DMS53 treated with DMSO at 0.1 percent for 48 hours (cell line): ENCODE data around the gene PCSK7.
A peak's percentile ranks its signal among the peaks of the same experiment; 100 is the strongest.

ENCODE experiments used
- DNase-seq: peaks from one replicate; lab custom pipeline; 2025; ENCODE audit not compliant: unreplicated experiment; lab: John Stamatoyannopoulos, UW

PCSK7 gene

DNA sequence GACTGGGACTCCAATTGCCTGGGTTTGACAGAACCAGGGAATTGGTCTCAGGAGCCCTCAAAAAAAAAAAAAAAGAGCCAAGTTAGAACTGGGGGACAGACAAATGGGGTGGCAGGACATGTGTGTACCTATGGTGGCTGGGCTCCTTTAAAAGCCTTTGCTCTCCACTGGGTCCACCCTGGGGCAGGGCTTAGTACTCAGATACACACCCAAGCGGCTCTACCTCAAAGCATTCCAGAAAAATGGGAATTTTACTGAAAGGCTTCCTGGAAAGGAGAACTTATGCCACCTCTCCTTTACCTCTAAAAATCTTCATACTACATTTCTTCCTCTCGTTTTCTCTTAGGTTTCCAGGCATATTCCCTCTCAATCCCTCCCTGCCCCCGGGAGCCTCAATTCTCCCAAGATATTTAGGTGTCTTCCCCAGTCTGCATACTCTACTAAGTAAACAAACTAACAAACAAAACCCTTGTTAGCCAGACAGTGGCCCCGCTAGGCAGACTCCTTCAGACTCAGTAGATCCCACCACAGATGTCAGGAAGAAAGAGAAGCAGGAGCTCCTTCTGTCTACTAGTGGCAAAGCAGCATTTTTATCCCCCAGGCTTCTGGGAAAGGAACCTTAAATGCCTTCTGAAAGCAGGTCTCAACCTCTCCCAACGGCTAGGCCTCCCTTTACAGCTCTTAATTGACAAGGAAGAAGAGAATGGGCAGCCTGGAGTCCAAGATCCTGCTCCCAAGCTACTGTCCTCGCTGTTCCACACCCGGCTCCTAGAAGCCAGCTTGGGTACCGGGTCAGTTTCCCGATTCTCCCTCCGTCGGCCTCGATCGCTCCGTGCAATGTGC lies 653 bp downstream of the PCSK7 start:
- DNase-seq, result no peak

DNA sequence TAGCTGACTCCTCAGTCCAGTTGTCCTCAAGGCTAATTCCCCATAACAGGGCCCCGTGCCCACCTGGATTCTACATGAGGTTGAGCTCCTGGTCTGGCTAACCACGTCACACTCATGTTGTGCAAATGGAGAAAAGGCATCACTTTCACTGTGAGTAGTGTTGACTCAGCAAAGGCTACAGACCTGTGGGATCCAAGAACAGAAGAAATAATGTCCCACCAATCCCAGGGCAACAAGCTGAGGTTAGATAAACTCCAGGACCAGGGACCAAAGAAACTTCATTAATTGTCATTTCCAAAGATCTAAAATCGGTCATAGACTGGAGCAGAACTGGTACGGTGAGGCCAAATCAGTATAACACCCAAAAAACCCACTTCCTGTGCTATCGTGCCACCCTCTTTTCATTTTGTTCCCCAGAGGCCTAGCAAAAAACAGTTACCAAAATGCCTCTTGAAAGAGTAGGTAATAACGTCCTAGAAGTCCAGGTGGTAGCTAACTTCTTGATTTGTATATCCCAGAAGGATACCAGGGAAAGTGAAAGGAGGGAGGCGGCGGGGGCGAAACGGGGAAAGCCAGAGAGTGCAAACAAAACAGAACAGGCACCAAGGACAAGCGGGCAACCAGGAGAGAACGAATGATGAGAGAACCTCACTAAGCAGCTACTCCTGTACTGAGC lies 1.4 kb downstream of the PCSK7 start:
- no peak for DNase-seq

DNA sequence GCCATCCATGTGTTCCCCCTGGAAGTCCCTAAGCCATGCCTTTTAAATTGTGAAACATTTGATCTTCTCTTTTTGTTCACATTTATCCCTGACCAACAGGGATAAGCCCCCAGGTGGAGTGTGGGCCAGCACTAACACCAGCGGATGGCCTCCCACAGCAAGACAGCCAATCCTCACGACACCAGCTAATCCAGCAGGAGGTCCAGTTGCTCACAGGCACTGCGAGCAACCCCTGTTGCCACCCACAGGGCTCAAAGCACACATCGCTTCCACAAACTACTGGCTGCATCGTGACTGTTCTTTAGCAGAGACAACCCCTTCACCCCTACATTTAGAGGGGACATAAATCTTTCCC lies 2.0 kb downstream of the PCSK7 start:
- DNase-seq, result no peak

DNA sequence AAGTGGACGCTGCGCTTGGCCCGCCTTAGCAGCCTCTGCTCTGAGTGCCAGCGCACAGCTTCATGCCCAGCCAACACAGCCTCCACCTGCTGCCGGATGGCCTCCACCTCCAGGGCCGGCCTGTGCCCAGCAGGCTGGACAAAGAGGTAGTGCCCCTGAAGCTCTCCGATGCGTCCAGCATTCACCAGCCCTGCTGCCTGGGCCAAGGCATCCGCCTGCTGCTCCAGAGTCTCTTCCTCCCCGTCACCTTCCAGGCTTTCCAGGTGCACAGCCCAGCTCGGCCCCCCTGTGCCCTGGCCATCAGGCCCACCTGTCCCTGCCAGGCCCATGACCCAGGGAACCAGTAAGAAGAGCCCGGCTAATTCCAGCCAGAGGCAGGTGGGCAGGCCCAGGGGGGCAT lies 2.5 kb downstream of the PCSK7 start:
- DNase-seq, result no peak

GRCh38 chr11:117228091-117228490 lies 3.8 kb downstream of the PCSK7 start:
- no peak for DNase-seq

DNA sequence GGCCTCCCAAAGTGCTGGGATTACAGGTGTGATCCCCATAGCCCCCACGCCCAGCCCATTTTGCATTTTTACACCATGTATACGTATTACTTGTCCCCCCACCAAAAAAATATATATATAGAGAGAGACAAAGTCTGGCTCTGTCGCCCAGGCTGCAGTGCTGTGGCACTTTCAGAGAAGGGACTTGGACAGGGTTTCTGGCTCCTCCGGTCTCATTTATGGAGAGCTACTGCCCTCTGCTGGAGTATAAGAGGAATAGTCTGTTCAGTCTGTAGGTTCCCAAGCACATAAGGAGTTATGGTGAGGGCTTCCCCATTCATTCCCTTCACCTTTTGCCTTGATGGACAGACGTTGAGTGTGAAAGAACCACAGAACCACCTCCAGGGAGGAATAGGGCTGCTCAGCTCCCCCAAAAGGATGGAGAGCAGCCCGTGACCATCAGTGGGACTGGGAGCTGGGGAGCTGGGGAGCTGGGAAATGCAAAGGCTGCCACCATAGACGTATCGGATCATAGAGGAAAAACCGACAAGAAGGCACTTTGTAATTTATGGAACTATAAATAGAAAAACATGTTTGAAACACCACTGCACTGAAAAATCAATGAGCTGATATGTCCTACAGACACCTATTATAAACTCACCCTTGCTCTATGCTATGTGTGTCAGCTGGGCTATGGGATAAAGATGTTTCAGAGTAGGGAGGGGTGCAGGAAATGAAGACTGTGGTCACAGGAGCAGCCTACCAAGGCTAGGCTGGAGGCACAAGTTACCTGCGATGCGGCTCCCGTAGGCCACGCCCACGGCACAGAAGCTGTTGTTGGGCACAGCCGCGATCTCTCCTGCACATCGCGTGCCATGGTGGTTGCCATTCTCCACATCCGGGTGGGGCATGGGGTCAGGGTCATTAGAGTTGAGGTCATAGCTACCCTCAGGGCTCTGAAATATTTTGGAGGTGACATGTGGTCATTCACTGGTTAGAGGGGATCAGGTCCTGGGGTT lies 5.2 kb downstream of the PCSK7 start:
- peak; percentile 92 for DNase-seq

- DNase-seq, result no peak
These were observed 6.2 kb downstream of the PCSK7 start for GRCh38 chr11:117225553-117226170.

DNA sequence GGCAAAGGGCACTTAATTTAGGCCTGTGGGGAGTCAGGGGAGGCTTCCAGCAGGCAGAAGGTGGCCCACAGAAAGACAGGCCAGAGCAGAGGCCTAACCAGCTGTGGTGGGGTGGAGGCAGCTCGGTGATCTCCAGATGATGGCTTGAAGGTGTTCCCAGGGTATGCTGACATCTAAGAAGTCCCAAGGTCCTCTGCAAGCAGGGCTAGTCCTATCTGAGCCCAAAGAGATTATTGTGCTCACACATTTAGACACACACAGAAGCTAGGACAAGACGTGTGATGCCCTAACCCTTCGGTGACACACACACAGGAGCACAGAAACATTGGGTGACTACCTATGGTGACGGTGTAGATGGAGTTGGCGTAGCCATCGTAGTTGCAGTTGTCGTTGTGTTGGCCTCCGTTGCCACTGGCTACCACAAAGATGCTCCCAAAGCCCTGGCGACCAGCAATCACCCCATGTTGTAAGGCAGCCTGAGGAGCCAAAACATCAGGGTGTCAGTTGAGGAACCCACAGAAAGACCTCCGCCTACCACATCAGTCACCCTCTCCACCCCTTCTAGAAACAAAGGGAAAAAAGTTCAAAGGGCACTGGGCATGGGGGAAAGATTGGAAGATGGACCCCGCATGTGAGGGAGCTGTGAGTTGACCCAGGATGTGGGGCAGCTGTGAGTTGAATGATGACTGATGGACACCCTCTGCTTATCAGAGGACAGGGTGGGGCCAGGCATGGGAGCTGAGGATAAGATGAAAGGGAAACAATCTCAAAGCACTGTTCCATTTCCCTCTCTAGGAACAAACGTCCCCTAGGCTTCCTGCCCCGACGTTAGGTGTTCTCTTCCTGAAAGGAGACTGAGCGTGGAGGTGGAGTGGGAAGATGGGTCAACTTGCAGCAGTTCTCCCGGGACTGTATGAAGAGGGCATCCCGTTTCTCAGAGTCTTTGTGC lies 7.9 kb downstream of the PCSK7 start:
- DNase-seq, result no peak

- no peak for DNase-seq
These were observed 8.7 kb downstream of the PCSK7 start for GRCh38 chr11:117222991-117223740.

DNA sequence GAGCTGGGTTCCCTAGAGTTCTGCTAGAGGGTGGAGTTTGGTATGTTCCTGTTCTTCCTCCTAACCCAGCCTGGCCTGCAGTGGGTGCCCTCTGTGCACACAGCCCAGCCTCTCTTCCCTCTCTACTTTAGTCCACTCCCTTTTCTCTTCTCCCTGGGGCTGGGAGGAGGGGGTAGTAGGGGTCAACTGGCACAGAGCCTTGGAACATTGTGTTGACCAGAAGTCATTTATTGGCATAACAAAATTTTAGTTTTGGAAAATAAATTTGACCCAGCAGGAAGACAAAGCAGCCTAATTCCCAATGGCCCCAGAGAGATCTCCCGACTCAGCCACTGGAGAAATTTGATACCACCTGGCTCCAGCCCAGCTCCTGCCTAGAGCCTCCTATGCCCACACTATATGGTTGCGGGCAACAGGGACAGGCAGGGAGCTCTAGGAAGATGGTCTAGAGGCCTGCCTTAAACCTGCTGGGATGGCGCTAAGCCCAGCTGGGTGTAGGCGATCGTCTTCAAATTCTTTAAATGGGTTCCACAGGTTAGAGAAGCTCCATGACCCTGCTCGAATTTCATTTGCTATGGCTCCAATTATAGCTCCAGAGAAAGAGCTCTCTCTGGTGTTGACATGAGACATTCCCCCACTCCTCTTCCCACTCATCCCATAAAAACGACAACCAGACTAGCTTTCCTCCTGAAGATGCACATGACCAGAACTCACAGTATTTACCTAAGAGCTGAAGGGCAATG lies 9.9 kb downstream of the PCSK7 start:
- DNase-seq, result peak; percentile 35

DNA sequence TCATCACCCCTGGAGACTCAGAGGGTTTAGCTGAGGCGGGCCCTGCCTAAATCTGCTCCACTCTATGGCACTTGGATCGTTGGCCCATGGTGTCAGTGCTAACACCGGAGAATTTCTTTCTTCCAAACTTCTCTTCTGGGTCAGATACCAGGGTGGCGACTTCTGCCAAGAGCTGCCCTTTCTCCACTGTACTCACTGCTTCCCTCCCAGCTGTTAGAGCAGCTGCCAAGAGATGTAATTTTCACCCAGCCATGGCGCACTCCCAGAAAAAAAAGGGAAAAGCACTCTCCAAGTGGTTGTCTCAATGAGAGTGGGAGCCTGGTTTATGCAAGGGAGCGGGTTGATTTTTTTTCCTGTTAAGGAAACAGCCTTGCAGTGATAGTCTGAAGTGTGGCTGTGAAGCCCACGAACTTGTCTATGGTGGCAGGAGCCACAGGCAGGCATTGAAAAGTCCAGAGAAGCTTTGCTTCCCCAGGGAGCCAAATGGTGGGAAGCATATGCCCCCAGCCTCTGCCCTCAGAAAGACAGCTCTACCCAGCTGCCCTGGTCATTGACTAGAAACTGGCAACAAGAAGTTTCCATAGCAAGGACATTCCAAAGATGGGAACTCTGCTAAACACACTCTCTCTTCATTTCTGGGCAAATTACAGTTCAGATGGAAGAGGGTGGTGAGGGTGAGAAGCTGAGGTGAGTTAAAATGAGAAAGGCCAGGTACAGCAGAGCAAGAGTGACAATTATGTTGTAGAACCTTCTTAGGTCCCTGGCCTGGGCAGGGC lies 10.7 kb downstream of the PCSK7 start:
- DNase-seq, result no peak

- no peak for DNase-seq
These were observed 11.3 kb downstream of the PCSK7 start for GRCh38 chr11:117220568-117220967.

- DNase-seq, result no peak
These were observed 11.9 kb downstream of the PCSK7 start for GRCh38 chr11:117219995-117220394.

DNA sequence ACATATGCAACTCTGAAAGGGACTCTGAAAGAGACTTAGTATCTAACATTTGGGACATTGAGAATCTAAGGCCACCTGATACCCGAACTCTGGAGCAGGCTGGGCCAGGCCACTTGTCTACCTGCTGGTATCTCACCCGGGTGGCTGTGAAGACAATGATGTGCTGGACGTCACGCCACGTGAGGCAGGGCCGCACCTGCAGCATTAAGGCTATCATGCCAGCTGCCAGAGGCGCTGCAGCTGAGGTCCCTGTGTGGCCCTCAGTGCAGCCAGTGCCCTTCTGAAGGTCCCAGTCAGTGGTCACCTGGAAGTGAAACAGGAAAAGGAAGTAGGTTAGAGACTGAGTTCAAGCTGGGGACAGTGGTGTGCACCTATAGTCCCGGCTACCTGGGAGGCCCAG lies 12.4 kb downstream of the PCSK7 start:
- DNase-seq, result no peak

DNA sequence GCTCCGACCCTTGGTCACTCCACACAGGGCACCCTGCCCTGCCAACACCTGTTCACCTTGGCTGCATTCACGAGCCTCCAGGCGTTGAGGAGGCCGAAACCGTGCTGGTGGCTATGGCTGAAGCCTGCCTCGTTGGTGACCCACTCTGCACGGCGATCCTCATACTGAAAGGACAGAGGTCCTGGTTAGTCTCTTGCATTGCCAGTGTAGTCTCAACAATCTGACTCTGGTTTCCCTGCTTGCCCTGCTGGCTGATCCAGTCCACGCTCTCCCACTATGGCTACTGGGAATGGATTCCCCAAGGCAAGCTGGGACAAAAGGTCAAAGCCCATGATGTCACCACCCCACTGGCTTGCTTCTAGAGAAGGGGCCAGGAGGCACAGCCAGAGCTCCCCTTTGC lies 12.9 kb downstream of the PCSK7 start:
- no peak for DNase-seq

DNA sequence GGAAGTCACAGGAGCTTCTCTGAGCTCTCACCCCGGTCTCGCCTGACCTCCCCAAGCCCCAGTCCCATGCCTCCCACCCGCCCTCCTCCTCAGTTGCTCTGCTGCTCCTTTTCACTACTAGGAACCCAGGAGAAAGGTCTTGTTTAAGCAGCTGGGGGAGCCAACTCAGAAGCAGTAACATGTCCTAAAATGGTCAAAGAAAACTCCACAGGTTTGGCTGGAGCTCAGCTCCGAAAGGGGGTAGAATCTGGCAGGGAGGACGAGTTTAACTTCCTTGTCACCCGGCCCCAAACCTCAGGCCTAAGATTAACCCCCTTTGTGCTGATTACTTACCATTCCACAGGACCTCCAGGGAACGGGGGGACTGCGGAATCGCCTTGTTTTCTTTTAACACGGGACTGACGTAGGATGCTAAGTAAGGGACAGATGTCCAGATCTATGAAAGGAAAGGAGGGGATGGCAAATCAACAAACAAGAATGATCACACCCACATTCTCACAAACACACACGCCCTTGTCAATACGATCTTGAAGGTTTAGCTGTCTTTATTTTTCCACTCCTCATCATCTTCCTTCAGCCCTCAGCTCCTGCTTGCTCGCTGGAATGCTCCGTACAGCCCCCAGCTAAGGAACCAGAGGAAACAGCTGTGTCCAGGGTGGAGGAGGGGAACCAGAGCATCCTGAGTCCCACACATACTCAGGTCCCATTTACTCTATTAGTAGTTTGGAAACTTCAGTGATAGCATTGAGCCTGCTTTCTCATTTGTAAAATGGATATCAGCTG lies 13.5 kb downstream of the PCSK7 start:
- DNase-seq, result no peak
